ENCODE data around the gene CHCHD2.
"Not testable (repeated sequence)": the region's sequence is repeated elsewhere in the genome, so short reads cannot be mapped to it uniquely, and the experiment has no call there.

The CHCHD2 gene

GRCh38 chr7:56083150-56083785 lies 23.0 kb downstream of the CHCHD2 start:
- no peak for DNase-seq (ENCODE audit: low spot score)

GRCh38 chr7:56081626-56082340 lies 24.5 kb downstream of the CHCHD2 start:
- DNase-seq (ENCODE audit: low spot score) = no peak

- not testable (repeated sequence) for DNase-seq (ENCODE audit: low spot score)
These were observed 25.4 kb downstream of the CHCHD2 start for GRCh38 chr7:56080726-56081435.

GRCh38 chr7:56079450-56080185 lies 26.7 kb downstream of the CHCHD2 start:
- DNase-seq (ENCODE audit: low spot score) = peak; percentile 73

- no peak for DNase-seq (ENCODE audit: low spot score)
These were observed 28.1 kb downstream of the CHCHD2 start for GRCh38 chr7:56078196-56078595.

GRCh38 chr7:56077681-56078080 lies 28.6 kb downstream of the CHCHD2 start:
- no peak for DNase-seq (ENCODE audit: low spot score)

GRCh38 chr7:56074371-56074791 lies 31.9 kb downstream of the CHCHD2 start:
- DNase-seq (ENCODE audit: low spot score) = peak; percentile 85

- DNase-seq (ENCODE audit: low spot score) = not testable (repeated sequence)
These were observed 39.9 kb downstream of the CHCHD2 start for GRCh38 chr7:56066376-56066775.

GRCh38 chr7:56063882-56064625 lies 42.2 kb downstream of the CHCHD2 start, which contains the start of gene SUMF2:
SUMF2 (plus strand) TSS chr7:56064286; CDS start chr7:56064312, 26 bp downstream.
- DNase-seq (ENCODE audit: low spot score) = peak; percentile 83

GRCh38 chr7:56063500-56063881 lies 42.8 kb downstream of the CHCHD2 start:
- DNase-seq (ENCODE audit: low spot score) = no peak

GRCh38 chr7:56062382-56062781 lies 43.9 kb downstream of the CHCHD2 start:
- DNase-seq (ENCODE audit: low spot score) = peak; percentile 71

- DNase-seq (ENCODE audit: low spot score) = no peak
These were observed 52.3 kb downstream of the CHCHD2 start for GRCh38 chr7:56053993-56054392.

GRCh38 chr7:56053379-56053778 lies 52.9 kb downstream of the CHCHD2 start:
- no peak for DNase-seq (ENCODE audit: low spot score)

All from kidney capillary endothelial cell (primary cell).